ENCODE data around the gene SYCP2.
"Not testable (repeated sequence)": the region's sequence is repeated elsewhere in the genome, so short reads cannot be mapped to it uniquely, and the experiment has no call there.

Gene SYCP2

DNA sequence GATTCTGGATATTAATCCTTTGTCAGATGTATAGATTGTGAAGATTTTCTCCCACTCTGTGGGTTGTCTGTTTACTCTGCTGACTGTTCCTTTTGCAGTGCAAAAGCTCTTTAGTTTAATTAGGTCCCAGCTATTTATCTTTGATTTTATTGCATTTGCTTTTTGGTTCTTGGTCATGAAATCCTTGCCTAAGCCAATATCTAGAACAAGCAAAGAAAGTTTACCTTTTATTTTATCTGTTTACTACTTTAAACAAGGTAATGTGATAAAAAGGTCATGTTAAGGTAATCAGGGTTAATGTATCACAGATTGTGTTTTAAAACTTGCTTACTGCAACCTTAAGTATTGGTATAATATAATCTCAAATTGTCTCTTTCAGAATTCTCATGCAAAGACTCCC is 24.1 kb upstream of the SYCP2 start:
- H3K27me3 ChIP-seq (ENCODE audit: insufficient read depth, low read length); H2BK12ac ChIP-seq (ENCODE audit: low read length); H3K79me2 ChIP-seq (ENCODE audit: control insufficient read depth, insufficient read depth, low read length, poor library complexity); H3K14ac ChIP-seq (ENCODE audit: low read length); H2BK5ac ChIP-seq (ENCODE audit: low read depth, low read length, poor library complexity); H3K23ac ChIP-seq (ENCODE audit: low read length); H3K36me3 ChIP-seq (ENCODE audit: control insufficient read depth in 1 of 2, insufficient read depth in 2 of 2, low read length in 2 of 2); H2BK120ac ChIP-seq (ENCODE audit: insufficient read depth, low read length, poor library complexity); H2AK5ac ChIP-seq (ENCODE audit: low read length); H3K9ac ChIP-seq (ENCODE audit: low read length); H4K8ac ChIP-seq (ENCODE audit: low read depth, low read length); H3K18ac ChIP-seq (ENCODE audit: low read length); DNase-seq; H3K9me3 ChIP-seq (ENCODE audit: insufficient read depth, low read depth, low read length); H3K27ac ChIP-seq (ENCODE audit: low read depth, low read length); H3K4me1 ChIP-seq (ENCODE audit: control insufficient read depth in 1 of 2, insufficient read depth in 2 of 2, low read length in 2 of 2); H3K4me3 ChIP-seq (ENCODE audit: low read depth, low read length); H4K91ac ChIP-seq (ENCODE audit: low read depth, low read length); H3K4ac ChIP-seq (ENCODE audit: low read depth, low read length); H3K79me1 ChIP-seq (ENCODE audit: low read length); H3K4me2 ChIP-seq (ENCODE audit: low read length); H2AFZ ChIP-seq (ENCODE audit: insufficient read depth, low read length, poor library complexity); H4K12ac ChIP-seq (ENCODE audit: low read depth, low read length): not testable (repeated sequence)

DNA sequence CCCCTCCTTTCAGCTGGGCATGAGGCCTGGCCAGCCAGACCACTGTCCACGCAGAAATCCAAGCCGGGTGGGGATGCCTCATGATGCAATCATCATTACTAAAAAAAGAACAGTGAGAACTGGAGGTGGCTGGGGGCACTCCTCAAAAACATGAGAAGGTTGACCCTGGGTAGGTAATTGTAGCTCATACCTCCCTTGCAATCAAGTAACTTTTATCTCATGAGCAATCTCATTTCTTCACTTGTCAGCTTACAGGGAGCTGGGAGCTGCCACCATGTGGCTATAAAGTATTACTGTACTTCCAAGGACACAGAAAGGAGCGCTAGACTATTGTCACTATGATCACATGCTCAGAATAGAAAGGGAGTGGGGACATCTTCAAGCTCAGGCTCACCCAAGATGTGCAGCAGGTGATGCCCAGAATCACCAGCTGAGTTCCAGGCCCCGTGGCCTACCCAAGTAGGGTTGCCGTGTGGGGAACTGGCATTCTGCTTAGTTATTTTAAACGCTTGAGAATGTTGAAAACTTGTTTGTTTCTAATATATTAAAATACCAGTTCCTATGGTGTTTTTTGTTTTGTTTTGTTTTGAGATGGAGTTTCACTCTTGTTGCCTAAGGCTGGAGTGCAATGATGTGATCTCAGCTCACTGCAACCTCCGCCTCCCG is 21.8 kb upstream of the SYCP2 start:
- Histone ChIP-seq H3K4me3 (ENCODE audit: low read depth, low read length) (no peak overlapping the region), H2BK120ac (ENCODE audit: insufficient read depth, low read length, poor library complexity) (no peak overlapping the region), H3K18ac (ENCODE audit: low read length) (no peak overlapping the region), H3K4ac (ENCODE audit: low read depth, low read length) (no peak overlapping the region), H3K23ac (ENCODE audit: low read length) (no peak overlapping the region), H3K9ac (ENCODE audit: low read length) (no peak overlapping the region), H3K79me2 (ENCODE audit: control insufficient read depth, insufficient read depth, low read length, poor library complexity) (no peaks in the 10 kb centered on the region), H3K27ac (ENCODE audit: low read depth, low read length) (no peak overlapping the region), H3K4me1 (ENCODE audit: control insufficient read depth in 1 of 2, insufficient read depth in 2 of 2, low read length in 2 of 2) (no peaks in the 10 kb centered on the region), H3K36me3 (ENCODE audit: control insufficient read depth in 1 of 2, insufficient read depth in 2 of 2, low read length in 2 of 2) (no peaks in the 10 kb centered on the region), H2BK12ac (ENCODE audit: low read length) (no peak overlapping the region), H3K79me1 (ENCODE audit: low read length) (no peaks in the 10 kb centered on the region), H3K9me3 (ENCODE audit: insufficient read depth, low read depth, low read length) (no peaks in the 10 kb centered on the region), H4K8ac (ENCODE audit: low read depth, low read length) (no peak overlapping the region), H4K91ac (ENCODE audit: low read depth, low read length) (no peak overlapping the region), H2BK5ac (ENCODE audit: low read depth, low read length, poor library complexity) (no peak overlapping the region), H3K14ac (ENCODE audit: low read length) (no peak overlapping the region), H3K4me2 (ENCODE audit: low read length) (no peak overlapping the region), H3K27me3 (ENCODE audit: insufficient read depth, low read length) (no peaks in the 10 kb centered on the region), H2AFZ (ENCODE audit: insufficient read depth, low read length, poor library complexity) (no peak overlapping the region), H2AK5ac (ENCODE audit: low read length) (no peak overlapping the region), H4K12ac (ENCODE audit: low read depth, low read length) (no peak overlapping the region)
- WGBS (ENCODE audit: extremely low coverage, insufficient coverage, insufficient read length), result no CpG with 5 or more reads among the region's 8 CpGs
- peak in 1 of 2 donors; percentile 67 for DNase-seq

DNA sequence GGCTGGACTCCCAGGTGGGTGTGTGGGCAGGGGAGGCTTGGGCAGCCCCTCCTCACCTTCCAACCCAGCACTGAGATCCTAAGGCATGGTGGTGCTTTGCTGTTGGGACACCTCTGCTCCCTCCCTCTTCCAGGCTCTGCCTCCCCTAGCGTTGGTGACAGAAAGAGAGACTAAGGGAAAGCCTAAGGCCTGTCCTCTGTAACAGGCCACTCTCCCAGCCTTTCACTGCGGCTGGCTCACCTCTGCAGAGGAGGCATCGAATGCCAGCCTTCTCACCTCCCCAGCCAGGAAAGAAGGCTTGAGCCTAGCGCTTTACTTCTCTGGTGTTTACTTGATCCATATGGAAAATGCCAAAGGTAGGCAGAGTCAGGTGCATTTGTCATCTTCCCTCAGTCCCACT is 21.3 kb upstream of the SYCP2 start:
- no peak overlapping the region for H4K8ac ChIP-seq (ENCODE audit: low read depth, low read length)

GRCh38 chr20:59949911-59950310 is 16.5 kb upstream of the SYCP2 start:
- no CpG with 5 or more reads among the region's 6 CpGs for WGBS (ENCODE audit: extremely low coverage, insufficient coverage, insufficient read length)
- H3K4ac ChIP-seq (ENCODE audit: low read depth, low read length), result no peak overlapping the region
- H2AFZ ChIP-seq (ENCODE audit: insufficient read depth, low read length, poor library complexity), result no peak overlapping the region
- no peak overlapping the region for H4K12ac ChIP-seq (ENCODE audit: low read depth, low read length)
- H3K4me3 ChIP-seq (ENCODE audit: low read depth, low read length), result no peak overlapping the region
- no peak overlapping the region for H4K91ac ChIP-seq (ENCODE audit: low read depth, low read length)
- no peak overlapping the region for H3K27ac ChIP-seq (ENCODE audit: low read depth, low read length)
- H3K4me2 ChIP-seq (ENCODE audit: low read length), result no peak overlapping the region
- H2BK12ac ChIP-seq (ENCODE audit: low read length), result no peak overlapping the region
- H3K9ac ChIP-seq (ENCODE audit: low read length), result no peak overlapping the region
- H3K18ac ChIP-seq (ENCODE audit: low read length), result no peak overlapping the region
- no peaks in the 10 kb centered on the region for H3K9me3 ChIP-seq (ENCODE audit: insufficient read depth, low read depth, low read length)
- H2BK120ac ChIP-seq (ENCODE audit: insufficient read depth, low read length, poor library complexity), result no peak overlapping the region
- H3K79me2 ChIP-seq (ENCODE audit: control insufficient read depth, insufficient read depth, low read length, poor library complexity), result no peaks in the 10 kb centered on the region
- no peak overlapping the region for H2BK5ac ChIP-seq (ENCODE audit: low read depth, low read length, poor library complexity)
- peak in 1 of 2 donors; percentile 47 for DNase-seq
- H3K4me1 ChIP-seq (ENCODE audit: control insufficient read depth in 1 of 2, insufficient read depth in 2 of 2, low read length in 2 of 2), result peaks cover 0 to 2% of the 10 kb centered on the region in 2 experiments
- no peaks in the 10 kb centered on the region for H3K27me3 ChIP-seq (ENCODE audit: insufficient read depth, low read length)
- no peak overlapping the region for H3K23ac ChIP-seq (ENCODE audit: low read length)
- no peaks in the 10 kb centered on the region for H3K36me3 ChIP-seq (ENCODE audit: control insufficient read depth in 1 of 2, insufficient read depth in 2 of 2, low read length in 2 of 2)
- H3K79me1 ChIP-seq (ENCODE audit: low read length), result no peaks in the 10 kb centered on the region
- no peak overlapping the region for H4K8ac ChIP-seq (ENCODE audit: low read depth, low read length)
- H2AK5ac ChIP-seq (ENCODE audit: low read length), result no peak overlapping the region
- no peak overlapping the region for H3K14ac ChIP-seq (ENCODE audit: low read length)

More for the DNA sequence above, 21.3 kb upstream of the SYCP2 start:
- WGBS (ENCODE audit: extremely low coverage, insufficient coverage, insufficient read length), result no CpG with 5 or more reads among the region's 4 CpGs
- Histone ChIP-seq H3K23ac (ENCODE audit: low read length) (no peak overlapping the region), H3K36me3 (ENCODE audit: control insufficient read depth in 1 of 2, insufficient read depth in 2 of 2, low read length in 2 of 2) (no peaks in the 10 kb centered on the region), H2AFZ (ENCODE audit: insufficient read depth, low read length, poor library complexity) (no peak overlapping the region), H3K4ac (ENCODE audit: low read depth, low read length) (no peak overlapping the region), H3K27me3 (ENCODE audit: insufficient read depth, low read length) (no peaks in the 10 kb centered on the region), H3K27ac (ENCODE audit: low read depth, low read length) (no peak overlapping the region), H3K9me3 (ENCODE audit: insufficient read depth, low read depth, low read length) (no peaks in the 10 kb centered on the region), H3K18ac (ENCODE audit: low read length) (no peak overlapping the region), H2BK5ac (ENCODE audit: low read depth, low read length, poor library complexity) (no peak overlapping the region), H2AK5ac (ENCODE audit: low read length) (no peak overlapping the region), H3K9ac (ENCODE audit: low read length) (no peak overlapping the region), H2BK120ac (ENCODE audit: insufficient read depth, low read length, poor library complexity) (no peak overlapping the region), H3K14ac (ENCODE audit: low read length) (no peak overlapping the region), H3K79me2 (ENCODE audit: control insufficient read depth, insufficient read depth, low read length, poor library complexity) (no peaks in the 10 kb centered on the region), H3K4me3 (ENCODE audit: low read depth, low read length) (no peak overlapping the region), H4K12ac (ENCODE audit: low read depth, low read length) (no peak overlapping the region), H2BK12ac (ENCODE audit: low read length) (no peak overlapping the region), H3K79me1 (ENCODE audit: low read length) (no peaks in the 10 kb centered on the region), H4K91ac (ENCODE audit: low read depth, low read length) (no peak overlapping the region), H3K4me1 (ENCODE audit: control insufficient read depth in 1 of 2, insufficient read depth in 2 of 2, low read length in 2 of 2) (no peaks in the 10 kb centered on the region), H3K4me2 (ENCODE audit: low read length) (no peak overlapping the region)
- DNase-seq, result no peak

Data from trophoblast cell (in vitro differentiated cells and primary cell).